H1 (cell line): ENCODE measurements around the gene SHROOM2. TPM values are rescaled to one million over a fixed set of nuclear protein-coding genes. Genes with fewer than 3 reads are reported as not detected.

Experiments used
- CBX5 ChIP-seq: fragments of 300-800, 300-1000 bp; sonication (generic); IDR thresholded peaks from 2 replicates; pipeline ENCODE4 v1.7.1; 2016; ENCODE audit warnings: antibody characterized with exemption, low read length, low read depth
- CHD7 ChIP-seq: fragments of 300-600 bp; sonication (generic); IDR thresholded peaks from 2 replicates; pipeline ENCODE4 v1.7.1; 2012; ENCODE audit warnings: low read length, moderate library complexity, mild to moderate bottlenecking, inconsistent platforms; ENCODE audit not compliant: insufficient replicate concordance
- KDM4A ChIP-seq: IDR thresholded peaks from one replicate; pipeline ENCODE4 v1.7.1; 2012; ENCODE audit warnings: low read depth, mild to moderate bottlenecking, moderate library complexity, low read length, inconsistent platforms; ENCODE audit not compliant: severe bottlenecking
- POLR2A ChIP-seq, 2 experiments: IDR thresholded peaks; 1 replicate in 1 of 2; 2 replicates in 1 of 2; pipeline ENCODE4 v1.6.1; 2011; ENCODE audit warnings: low read depth in 2 of 2, low read length in 2 of 2, mild to moderate bottlenecking in 2 of 2; ENCODE audit errors: control extremely low read depth in 1 of 2
- POLR2AphosphoS5 ChIP-seq: IDR thresholded peaks from 2 replicates; pipeline ENCODE4 v1.6.1; 2011; ENCODE audit warnings: low read depth, low read length
- SP1 ChIP-seq: IDR thresholded peaks from 2 replicates; pipeline ENCODE4 v1.6.1; 2011; ENCODE audit warnings: low read depth, low read length
- SRF ChIP-seq: IDR thresholded peaks from 2 replicates; pipeline ENCODE4 v1.6.1; 2011; ENCODE audit warnings: mild to moderate bottlenecking, low read depth, low read length, moderate library complexity
- TEAD4 ChIP-seq: IDR thresholded peaks from 2 replicates; pipeline ENCODE4 v1.6.1; 2012; ENCODE audit warnings: low read depth, low read length, inconsistent platforms, mixed read lengths
- polyA plus RNA-seq, 7 experiments: library from polyadenylated mRNA; depleted of rRNA in 3 of 7; stranded (reverse) in 5 of 7; unstranded in 2 of 7; fragments of >200 nt in 5 of 7; fragments of 200-250 nt in 2 of 7; gene quantifications; 1 replicate in 5 of 7; 2 replicates in 1 of 7; 4 replicates in 1 of 7; pipeline versions ENCODE4 v1.2.1 to v1.2.3, GENCODE V29; 2011 to 2013; ENCODE audit warnings: missing spikeins in 2 of 7, mixed read lengths in 2 of 7
- total RNA-seq: library from RNA; stranded (reverse); fragmentation: NEBNext Ultra II Directional; extraction: Animal tissue kit (Norgen Biotek cat#: 25700); gene quantifications from 2 replicates; pipeline ENCODE4 v1.2.1, GENCODE V29; 2021

The SHROOM2 gene
- total and polyA plus RNA-seq, 2 of the 8 experiments (the other 6 are each of a cell fraction or from before 2014, with no cell fraction given): 3.4 to 14.2 TPM

GRCh38 chrX:9871701-9872268, 85.6 kb downstream of the SHROOM2 start (continued):
- TF ChIP-seq CHD7 (no peak), SRF (no peak), KDM4A (no peak), TEAD4 (no peak), CBX5 (no peak), SP1 (no peak), POLR2AphosphoS5 (no peak), POLR2A (IDR thresholded peaks at IDR 0.05; ENCODE audit: control extremely low read depth in 1 of 2, low read depth in 2 of 2, low read length in 2 of 2) (no peak)
